Spleen (tissue), 11 donors: ENCODE measurements around the gene WRAP73. TPM values are rescaled to one million over a fixed set of nuclear protein-coding genes. Genes with fewer than 3 reads are reported as not detected.

Experiments used
- DNase-seq: peaks from one replicate; pipeline ENCODE4 v3.0.0-alpha.2; 2020
- H3K27ac ChIP-seq, 8 donors: fragments of 200-600 bp; sonication (generic) in 7 of 8; 1 replicate in 4 of 8; 2 replicates in 4 of 8; pipeline versions ENCODE4 v1.5.0 to v1.8.0; 2016 to 2021; ENCODE audit warnings: inconsistent platforms in 4 of 8, mild to moderate bottlenecking in 4 of 8, moderate library complexity in 1 of 8
- H3K27me3 ChIP-seq, 7 donors: fragments of 200-600 bp; sonication (generic) in 6 of 7; replicated peaks in 1 of 7; 1 replicate in 4 of 7; 2 replicates in 3 of 7; pipeline versions ENCODE4 v1.5.0 to v1.8.0; 2016 to 2021; ENCODE audit warnings: inconsistent platforms in 3 of 7, mild to moderate bottlenecking in 1 of 7
- H3K36me3 ChIP-seq, 6 donors: fragments of 200-600 bp; sonication (generic) in 5 of 6; 1 replicate in 4 of 6; 2 replicates in 2 of 6; pipeline versions ENCODE4 v1.5.0 to v1.8.0; 2016 to 2021; ENCODE audit warnings: inconsistent platforms in 2 of 6
- H3K4me1 ChIP-seq, 6 donors: fragments of 200-600 bp; sonication (generic) in 5 of 6; 1 replicate in 3 of 6; 2 replicates in 3 of 6; pipeline versions ENCODE4 v1.5.0 to v1.8.0; 2016 to 2021; ENCODE audit warnings: inconsistent platforms in 3 of 6
- H3K4me3 ChIP-seq, 8 donors: fragments of 200-600 bp; sonication (generic) in 7 of 8; 1 replicate in 4 of 8; 2 replicates in 4 of 8; pipeline versions ENCODE4 v1.5.0 to v1.8.0; 2016 to 2021; ENCODE audit warnings: inconsistent platforms in 4 of 8, mild to moderate bottlenecking in 4 of 8, moderate library complexity in 2 of 8
- H3K9me3 ChIP-seq, 8 donors: fragments of 200-600 bp; sonication (generic) in 7 of 8; 1 replicate in 4 of 8; 2 replicates in 4 of 8; pipeline versions ENCODE4 v1.5.0 to v1.8.0; 2016 to 2021; ENCODE audit warnings: inconsistent platforms in 4 of 8
- POLR2A ChIP-seq, 3 donors: fragments of 450-650 bp; IDR thresholded peaks; one replicate each; pipeline ENCODE4 v1.5.1; 2017; ENCODE audit warnings: antibody characterized with exemption in 3 of 3, mild to moderate bottlenecking in 1 of 3
- POLR2AphosphoS5 ChIP-seq, 3 donors: sonication (generic); formaldehyde crosslinking; IDR thresholded peaks; one replicate each; pipeline ENCODE4 v1.5.1; 2017; ENCODE audit warnings: antibody characterized with exemption in 3 of 3
- WGBS, 5 donors: extraction: QIAGEN DNeasy Blood & Tissue Kit in 3 of 5; methylation state at CpG; one replicate each; pipeline versions ENCODE4 v1.1.5 to v1.1.7; 2013 to 2018; 5-methylcytosine and 5-hydroxymethylcytosine counted together
- intact Hi-C: fragments of 100-400 bp; cut with DNase I; formaldehyde crosslinking; loops from one replicate; pipeline ENCODE4 v1.15.0; 2023; ENCODE audit warnings: low total_unique reads
- polyA plus RNA-seq, 3 donors: library from polyadenylated mRNA; stranded (reverse); fragments of 200-250 nt; gene quantifications; one replicate each; pipeline ENCODE4 v1.2.1, GENCODE V29; 2013
- total RNA-seq, 7 donors: library from RNA; depleted of rRNA in 3 of 7; stranded (reverse); fragments of >200 nt in 3 of 7; fragmentation: NEBNext Ultra II Directional in 4 of 7; extraction: Animal tissue kit (Norgen Biotek cat#: 25700) in 4 of 7; gene quantifications; one replicate each; pipeline versions ENCODE4 v1.1.0 to v1.2.1, GENCODE V29; 2016 to 2021
- TF ChIP-seq, protein P1 (sequence below), 11 experiments: fragments of 200-600 bp in 7 of 11; fragments of 450-650 bp in 4 of 11; sonication (generic) in 4 of 11; IDR thresholded peaks in 8 of 11; conservative IDR thresholded peaks in 3 of 11; 1 replicate in 7 of 11; 2 replicates in 4 of 11; pipeline versions ENCODE4 v1.4.0 to v1.8.0; 2016 to 2021; ENCODE audit warnings: antibody characterized with exemption in 11 of 11, inconsistent platforms in 4 of 11, mild to moderate bottlenecking in 1 of 11
- donor health status: healthy with polysubstance abuse.
- donor health status: DM: no; HTN: no; CAD: no; lungs with moderate emphysema.
- donor health status: DM: no; HTN: no; CAD: no.
- donor health status: Bipolar disorder and iron deficiency.
- donor health status: healthy.
- donor health status: DM: no; HTN: no; CAD: no.
- donor health status: DM: yes; HTN: yes; CAD: no.

WRAP73 gene
- total and polyA plus RNA-seq, 10 donors: 20.1 to 28.3 (median 25.3) TPM

DNA sequence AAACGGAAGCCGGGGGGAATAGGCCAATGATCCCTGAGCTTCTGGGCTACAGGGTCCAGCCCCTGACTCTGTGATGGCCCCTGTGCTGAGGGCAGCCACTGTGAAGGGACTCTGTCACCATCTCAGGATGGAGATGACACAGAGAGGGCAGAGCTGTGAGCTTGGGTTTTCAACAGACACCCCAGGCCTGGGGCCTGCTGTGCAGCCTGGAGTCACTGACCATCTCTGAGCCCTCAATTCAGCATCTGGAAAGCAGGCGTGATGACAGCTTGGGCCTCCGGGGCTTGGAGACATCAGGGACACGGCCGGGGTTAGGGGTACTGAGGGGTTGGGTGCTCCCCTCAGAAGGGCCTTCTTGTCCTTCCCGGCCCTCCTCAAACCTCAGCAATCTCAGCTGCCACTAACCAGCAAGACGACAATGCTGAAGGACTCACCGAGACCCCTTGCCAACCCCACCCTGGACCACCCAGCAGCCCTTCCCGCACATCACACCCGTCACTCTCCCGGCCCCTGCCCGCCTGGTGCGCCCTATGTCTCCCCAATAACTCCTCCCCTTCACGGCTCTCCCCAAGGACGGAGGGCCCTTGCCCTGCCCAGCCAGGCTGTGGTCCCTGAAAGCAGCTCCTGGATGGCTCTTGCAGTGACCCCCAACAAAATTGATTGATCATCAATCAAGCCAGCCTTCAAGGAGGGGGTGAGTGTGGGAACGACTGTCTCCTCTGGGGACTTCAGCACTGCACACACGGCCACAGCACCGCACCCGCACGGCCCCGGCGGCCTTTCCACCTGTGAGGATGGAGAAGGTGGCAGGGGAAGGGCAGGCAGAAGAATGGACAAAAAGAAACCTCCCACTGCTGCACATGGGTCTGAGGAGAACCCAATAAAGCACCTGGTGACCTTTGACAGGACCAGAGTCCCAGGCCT lies 42.9 kb downstream of the WRAP73 start:
- TF ChIP-seq, protein P1, sequence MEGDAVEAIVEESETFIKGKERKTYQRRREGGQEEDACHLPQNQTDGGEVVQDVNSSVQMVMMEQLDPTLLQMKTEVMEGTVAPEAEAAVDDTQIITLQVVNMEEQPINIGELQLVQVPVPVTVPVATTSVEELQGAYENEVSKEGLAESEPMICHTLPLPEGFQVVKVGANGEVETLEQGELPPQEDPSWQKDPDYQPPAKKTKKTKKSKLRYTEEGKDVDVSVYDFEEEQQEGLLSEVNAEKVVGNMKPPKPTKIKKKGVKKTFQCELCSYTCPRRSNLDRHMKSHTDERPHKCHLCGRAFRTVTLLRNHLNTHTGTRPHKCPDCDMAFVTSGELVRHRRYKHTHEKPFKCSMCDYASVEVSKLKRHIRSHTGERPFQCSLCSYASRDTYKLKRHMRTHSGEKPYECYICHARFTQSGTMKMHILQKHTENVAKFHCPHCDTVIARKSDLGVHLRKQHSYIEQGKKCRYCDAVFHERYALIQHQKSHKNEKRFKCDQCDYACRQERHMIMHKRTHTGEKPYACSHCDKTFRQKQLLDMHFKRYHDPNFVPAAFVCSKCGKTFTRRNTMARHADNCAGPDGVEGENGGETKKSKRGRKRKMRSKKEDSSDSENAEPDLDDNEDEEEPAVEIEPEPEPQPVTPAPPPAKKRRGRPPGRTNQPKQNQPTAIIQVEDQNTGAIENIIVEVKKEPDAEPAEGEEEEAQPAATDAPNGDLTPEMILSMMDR (IDR thresholded peaks at IDR 0.05 in 8 of 11, conservative IDR thresholded peaks at IDR 0.05 in 3 of 11): no peak
- no peak for TF ChIP-seq POLR2AphosphoS5 (IDR thresholded peaks at IDR 0.05)
- no peak for TF ChIP-seq POLR2A (IDR thresholded peaks at IDR 0.05)
- Histone ChIP-seq H3K27ac (no peak overlapping the region), H3K27me3 (peaks cover 3 to 66% (median 30%) of the 10 kb centered on the region in 7 donors), H3K4me3 (no peak overlapping the region), H3K9me3 (no peaks in the 10 kb centered on the region), H3K36me3 (no peaks in the 10 kb centered on the region), H3K4me1 (peaks cover 10 to 45% (median 26%) of the 10 kb centered on the region in 6 donors)
- WGBS, 5 donors: 83 to 92% (median 85%) methylated on average over 21 to 23 of the region's 23 CpGs
- no peak for DNase-seq
- intact Hi-C loops: no loop called here

DNA sequence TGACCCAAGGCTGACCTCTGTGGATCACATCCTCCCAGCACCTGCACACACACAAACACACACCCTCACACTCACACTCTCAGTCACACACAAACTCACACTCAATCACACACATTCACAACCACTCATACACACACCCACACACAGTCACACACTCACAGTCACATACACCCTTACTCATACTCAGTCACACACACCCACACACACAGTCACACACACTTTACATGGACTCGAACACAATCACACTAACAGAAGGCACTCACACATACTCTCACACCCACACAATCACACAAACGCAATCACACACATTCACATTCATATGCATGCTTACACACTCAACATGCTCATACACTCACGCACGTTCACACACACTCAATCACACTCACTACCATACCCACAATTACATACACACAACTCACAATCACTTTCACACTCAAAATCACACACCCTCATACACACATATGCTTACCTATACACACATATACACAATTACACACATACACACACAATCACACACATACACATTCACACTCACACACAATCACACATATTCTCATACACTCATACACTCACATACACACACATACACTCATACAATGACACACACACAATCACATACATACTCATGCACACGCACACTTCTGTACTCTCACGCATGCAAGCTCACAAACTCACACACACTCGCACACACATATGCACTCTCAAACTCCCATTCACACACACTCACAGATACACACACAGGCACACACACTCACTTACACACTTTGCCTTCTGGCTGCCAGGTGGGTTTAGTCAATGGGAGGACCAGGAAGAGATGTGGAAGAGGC lies 44.7 kb downstream of the WRAP73 start:
- Histone ChIP-seq H3K36me3 (no peaks in the 10 kb centered on the region), H3K4me1 (peaks cover 0 to 27% (median 8%) of the 10 kb centered on the region in 6 donors), H3K27me3 (peaks cover 0 to 52% (median 12%) of the 10 kb centered on the region in 7 donors), H3K27ac (no peak overlapping the region), H3K9me3 (no peaks in the 10 kb centered on the region), H3K4me3 (no peak overlapping the region)
- 76 to 96% (median 89%) methylated on average over 7 of the region's 7 CpGs for WGBS, 5 donors
- intact Hi-C loops: no loop called here
- no peak for DNase-seq
- TF ChIP-seq, protein P1 (IDR thresholded peaks at IDR 0.05 in 8 of 11, conservative IDR thresholded peaks at IDR 0.05 in 3 of 11): no peak
- TF ChIP-seq POLR2AphosphoS5 (IDR thresholded peaks at IDR 0.05) (no peak), POLR2A (IDR thresholded peaks at IDR 0.05) (no peak)

DNA sequence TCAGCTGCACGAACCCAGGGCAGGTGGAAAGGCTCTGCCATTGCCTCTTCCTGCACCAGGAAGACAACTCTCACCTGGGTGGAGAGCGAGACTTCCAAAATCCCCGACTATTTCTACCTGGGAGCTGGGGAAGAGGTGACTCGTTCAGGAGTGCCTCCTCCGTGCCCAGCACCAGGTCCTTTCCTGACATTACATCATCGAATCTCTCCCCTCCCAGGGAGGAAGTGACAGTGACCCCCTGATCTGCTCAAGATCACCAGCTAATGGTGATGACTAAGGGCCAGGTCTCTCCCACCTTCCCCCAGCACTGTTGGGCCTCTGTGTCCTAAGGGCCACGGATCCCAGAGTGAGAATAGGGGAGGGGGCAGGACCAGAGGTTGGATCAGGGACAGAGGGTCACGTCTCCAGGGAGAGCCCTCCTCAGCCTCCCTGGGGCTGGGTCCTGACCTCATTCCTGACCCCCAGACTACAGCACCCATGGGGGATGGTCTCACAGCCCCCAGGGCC lies 45.4 kb downstream of the WRAP73 start:
- Histone ChIP-seq H3K9me3 (no peaks in the 10 kb centered on the region), H3K36me3 (no peaks in the 10 kb centered on the region), H3K27me3 (peaks cover 0 to 46% (median 5%) of the 10 kb centered on the region in 7 donors), H3K4me3 (no peak overlapping the region), H3K27ac (no peak overlapping the region), H3K4me1 (peaks cover 0 to 22% (median 3%) of the 10 kb centered on the region in 6 donors)
- DNase-seq: no peak
- TF ChIP-seq POLR2A (IDR thresholded peaks at IDR 0.05) (no peak), POLR2AphosphoS5 (IDR thresholded peaks at IDR 0.05) (no peak)
- TF ChIP-seq, protein P1 (IDR thresholded peaks at IDR 0.05 in 8 of 11, conservative IDR thresholded peaks at IDR 0.05 in 3 of 11): no peak
- 69 to 90% (median 75%) methylated on average over 5 to 8 of the region's 8 CpGs for WGBS, 5 donors
- intact Hi-C loops: no loop called here
